Ovary (tissue), 9 donors: ENCODE data around the gene EPHB1. TPM values are rescaled to one million over a fixed set of nuclear protein-coding genes. Genes with fewer than 3 reads are reported as not detected.

ENCODE experiments used
- DNase-seq, 5 donors: peaks; one replicate each; pipeline ENCODE4 v3.0.0-alpha.2; 2019 to 2020
- H3K27ac ChIP-seq, 2 donors: fragments of 200-600 bp; one replicate each; pipeline versions ENCODE4 v1.5.1 to v1.8.0; 2019 to 2022
- H3K27me3 ChIP-seq: fragments of 200-600 bp; one replicate; pipeline ENCODE4 v1.8.0; 2022
- H3K36me3 ChIP-seq: fragments of 200-600 bp; sonication (generic); one replicate; pipeline ENCODE4 v1.5.1; 2019
- H3K4me1 ChIP-seq: one replicate; pipeline ENCODE4 v1.8.1; 2013; ENCODE audit warnings: mild to moderate bottlenecking, moderate library complexity; ENCODE audit not compliant: insufficient read depth
- H3K4me3 ChIP-seq: fragments of 200-600 bp; sonication (generic); one replicate; pipeline ENCODE4 v1.5.1; 2017
- H3K9me3 ChIP-seq, 2 donors: fragments of 200-600 bp in 1 of 2; sonication (generic) in 1 of 2; one replicate each; pipeline versions ENCODE4 v1.5.1 to v1.8.1; 2013 to 2019; ENCODE audit warnings: mild to moderate bottlenecking in 1 of 2, moderate library complexity in 1 of 2
- EP300 ChIP-seq: sonication (generic); formaldehyde crosslinking; IDR thresholded peaks from one replicate; pipeline ENCODE4 v1.6.1; 2017; ENCODE audit warnings: antibody characterized with exemption
- POLR2A ChIP-seq: fragments of 450-650 bp; IDR thresholded peaks from one replicate; pipeline ENCODE4 v1.6.1; 2017; ENCODE audit warnings: antibody characterized with exemption, mild to moderate bottlenecking, moderate library complexity
- WGBS, 3 donors: extraction: QIAGEN DNeasy Blood & Tissue Kit in 1 of 3; methylation state at CpG; one replicate each; pipeline versions ENCODE4 v1.1.5 to v1.1.7; 2013 to 2017; 5-methylcytosine and 5-hydroxymethylcytosine counted together
- intact Hi-C, 4 donors: fragments of 100-400 bp; cut with DNase I; formaldehyde crosslinking; loops; one replicate each; pipeline versions ENCODE4 v1.11.0 to v1.15.1; 2022 to 2023
- polyA plus RNA-seq, 2 donors: library from polyadenylated mRNA; stranded (reverse); fragments of 200-250 nt in 1 of 2; fragments of 350-450 nt in 1 of 2; fragmentation: Illumina TruSeq in 1 of 2; extraction: RNeasy Lipid Tissue Mini Kit (QIAGEN cat#74804) in 1 of 2; gene quantifications; one replicate each; pipeline ENCODE4 v1.2.3, GENCODE V29; 2013 to 2014
- total RNA-seq, 7 donors: library from RNA; depleted of rRNA in 2 of 7; stranded (reverse); fragments of >200 nt in 2 of 7; fragmentation: NEBNext Ultra II Directional in 3 of 7; extraction: Animal tissue kit (Norgen Biotek cat#: 25700) in 3 of 7; gene quantifications; one replicate each; pipeline versions ENCODE4 v1.1.0 to v1.2.4, GENCODE V29; 2016 to 2023
- TF ChIP-seq, protein P1 (sequence below), 3 donors: fragments of 450-650 bp in 2 of 3; fragments of 200-600 bp in 1 of 3; IDR thresholded peaks; one replicate each; pipeline versions ENCODE4 v1.5.1 to v1.8.0; 2016 to 2022; ENCODE audit warnings: antibody characterized with exemption in 3 of 3, mild to moderate bottlenecking in 1 of 3
- donor health status: DM: no; HTN: no; CAD: no; lungs with moderate emphysema.
- donor health status: DM: no; HTN: no; CAD: no.
- donor health status: Bipolar disorder and iron deficiency.
- donor health status: DM: yes; HTN: yes; CAD: no.
- donor health status: DM: no; HTN: no; CAD: no.
- donor health status: DM: yes; HTN: yes; CAD: no.

The EPHB1 gene
- total and polyA plus RNA-seq, 9 donors: 0.25 to 2.7 (median 1.0) TPM

DNA sequence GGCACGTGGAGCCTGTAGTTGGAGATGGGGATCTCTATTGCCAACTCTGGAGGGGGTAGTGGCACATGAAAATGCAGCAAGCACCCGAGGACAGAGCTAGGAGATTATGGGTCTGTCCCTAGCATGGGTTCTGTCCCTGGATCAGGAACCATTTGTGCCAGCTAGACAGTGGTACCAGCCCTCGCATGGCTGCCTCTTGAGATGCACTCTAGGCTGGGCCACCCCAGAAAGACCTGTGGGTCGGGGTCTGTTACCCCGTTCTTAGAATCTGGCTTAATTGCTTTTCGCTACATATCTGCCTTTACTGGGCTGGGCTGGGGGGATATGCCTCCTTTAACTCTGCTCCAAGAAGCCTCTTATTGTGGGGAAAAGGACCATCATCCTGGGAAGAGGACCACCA lies 54.5 kb downstream of the EPHB1 start:
- no peaks in the 10 kb centered on the region for H3K36me3 ChIP-seq
- DNase-seq: no peak
- no peak overlapping the region for H3K4me3 ChIP-seq
- no peak for TF ChIP-seq EP300
- TF ChIP-seq, protein P1, sequence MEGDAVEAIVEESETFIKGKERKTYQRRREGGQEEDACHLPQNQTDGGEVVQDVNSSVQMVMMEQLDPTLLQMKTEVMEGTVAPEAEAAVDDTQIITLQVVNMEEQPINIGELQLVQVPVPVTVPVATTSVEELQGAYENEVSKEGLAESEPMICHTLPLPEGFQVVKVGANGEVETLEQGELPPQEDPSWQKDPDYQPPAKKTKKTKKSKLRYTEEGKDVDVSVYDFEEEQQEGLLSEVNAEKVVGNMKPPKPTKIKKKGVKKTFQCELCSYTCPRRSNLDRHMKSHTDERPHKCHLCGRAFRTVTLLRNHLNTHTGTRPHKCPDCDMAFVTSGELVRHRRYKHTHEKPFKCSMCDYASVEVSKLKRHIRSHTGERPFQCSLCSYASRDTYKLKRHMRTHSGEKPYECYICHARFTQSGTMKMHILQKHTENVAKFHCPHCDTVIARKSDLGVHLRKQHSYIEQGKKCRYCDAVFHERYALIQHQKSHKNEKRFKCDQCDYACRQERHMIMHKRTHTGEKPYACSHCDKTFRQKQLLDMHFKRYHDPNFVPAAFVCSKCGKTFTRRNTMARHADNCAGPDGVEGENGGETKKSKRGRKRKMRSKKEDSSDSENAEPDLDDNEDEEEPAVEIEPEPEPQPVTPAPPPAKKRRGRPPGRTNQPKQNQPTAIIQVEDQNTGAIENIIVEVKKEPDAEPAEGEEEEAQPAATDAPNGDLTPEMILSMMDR (IDR thresholded peaks at IDR 0.05): no peak
- H3K4me1 ChIP-seq: no peaks in the 10 kb centered on the region
- intact Hi-C loops: no loop called here
- H3K9me3 ChIP-seq: no peaks in the 10 kb centered on the region
- H3K27ac ChIP-seq: no peak overlapping the region
- no peaks in the 10 kb centered on the region for H3K27me3 ChIP-seq
- WGBS, 3 donors: 81 to 89% (median 85%) methylated on average over 6 of the region's 6 CpGs

DNA sequence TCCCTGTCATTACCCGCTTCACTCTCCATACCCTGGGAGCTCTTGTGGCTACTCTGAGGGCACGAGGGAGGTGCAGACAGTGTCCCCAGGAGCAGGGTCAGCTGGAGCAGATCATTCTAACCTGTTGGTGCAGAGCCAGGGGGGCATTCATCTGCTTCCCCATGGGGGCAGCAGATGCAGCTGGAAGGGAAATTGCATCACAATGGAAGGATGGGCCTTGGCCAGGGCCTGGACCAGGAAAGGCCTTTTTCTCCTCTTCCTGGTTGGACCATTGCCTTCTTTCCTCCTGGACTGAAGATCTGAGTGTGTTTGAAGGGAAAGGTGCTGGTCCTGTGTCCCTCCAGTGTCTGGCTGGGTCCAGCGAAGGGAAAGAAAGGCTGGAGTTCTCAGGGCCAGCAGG lies 55.7 kb downstream of the EPHB1 start:
- no peaks in the 10 kb centered on the region for H3K4me1 ChIP-seq
- no peak for DNase-seq
- TF ChIP-seq EP300 (no peak), POLR2A (no peak)
- TF ChIP-seq, protein P1 (IDR thresholded peaks at IDR 0.05): no peak
- no peak overlapping the region for H3K4me3 ChIP-seq
- H3K36me3 ChIP-seq: no peaks in the 10 kb centered on the region
- H3K27ac ChIP-seq: no peak overlapping the region
- 74 to 93% (median 79%) methylated on average over 3 of the region's 3 CpGs for WGBS, 3 donors
- H3K27me3 ChIP-seq: no peaks in the 10 kb centered on the region
- intact Hi-C loops: no loop called here
- H3K9me3 ChIP-seq: no peaks in the 10 kb centered on the region

DNA sequence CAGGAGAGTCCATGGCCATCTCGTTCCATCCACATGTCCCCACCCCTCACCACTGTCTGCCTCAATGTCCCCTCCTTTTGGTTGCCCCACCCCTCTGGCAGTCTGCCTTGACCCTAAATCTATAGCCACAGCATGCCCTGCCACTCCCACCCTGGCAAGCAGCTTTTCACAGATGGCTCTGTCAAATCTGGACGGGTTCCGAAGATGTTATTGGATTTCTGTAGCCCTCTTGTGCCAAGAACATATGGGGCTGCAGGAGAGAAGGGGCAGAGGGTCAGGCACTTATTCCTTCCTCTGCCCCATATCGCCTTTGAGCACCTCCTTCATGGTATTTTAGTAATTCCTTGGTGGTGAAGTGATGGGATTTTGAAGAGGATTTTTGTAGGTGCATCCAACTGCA lies 57.1 kb downstream of the EPHB1 start:
- TF ChIP-seq, protein P1 (IDR thresholded peaks at IDR 0.05): no peak
- TF ChIP-seq POLR2A (no peak), EP300 (no peak)
- no peaks in the 10 kb centered on the region for H3K27me3 ChIP-seq
- 63 to 71% (median 65%) methylated on average over 4 of the region's 4 CpGs for WGBS, 3 donors

DNA sequence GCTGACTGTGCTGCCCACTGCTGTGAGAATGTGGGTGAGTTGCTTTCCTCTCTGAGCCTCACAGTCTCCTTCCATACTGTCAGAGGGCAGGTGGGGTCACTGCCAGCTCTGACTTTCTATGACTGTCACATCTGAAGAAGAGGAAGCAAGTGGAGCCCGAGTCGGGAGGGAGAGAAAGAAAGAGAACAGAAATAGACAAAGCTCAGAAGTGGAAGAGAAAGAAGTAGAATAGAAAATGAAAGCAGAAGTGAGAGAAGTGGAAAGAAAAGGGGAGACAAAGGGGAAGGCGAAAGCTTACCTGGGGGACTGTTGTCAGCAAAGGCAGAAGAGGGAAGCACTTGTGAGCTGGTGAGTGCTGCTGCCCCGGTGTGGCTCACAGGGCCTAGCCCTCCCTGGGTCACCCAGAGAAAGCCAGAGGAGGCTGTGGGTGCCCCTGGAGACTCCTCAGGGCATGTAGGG lies 57.9 kb downstream of the EPHB1 start:
- intact Hi-C loops: no loop called here
- Histone ChIP-seq H3K36me3 (no peaks in the 10 kb centered on the region), H3K27ac (no peak overlapping the region), H3K9me3 (no peaks in the 10 kb centered on the region), H3K27me3 (no peaks in the 10 kb centered on the region), H3K4me3 (no peak overlapping the region), H3K4me1 (no peaks in the 10 kb centered on the region)
- TF ChIP-seq POLR2A (no peak), EP300 (no peak)
- TF ChIP-seq, protein P1 (IDR thresholded peaks at IDR 0.05): no peak
- no peak for DNase-seq
- 79 to 87% (median 80%) methylated on average over 4 of the region's 4 CpGs for WGBS, 3 donors

More for the DNA sequence above, 57.1 kb downstream of the EPHB1 start:
- intact Hi-C loops: no loop called here
- DNase-seq: no peak
- Histone ChIP-seq H3K27ac (no peak overlapping the region), H3K36me3 (no peaks in the 10 kb centered on the region), H3K4me3 (no peak overlapping the region), H3K9me3 (no peaks in the 10 kb centered on the region), H3K4me1 (no peaks in the 10 kb centered on the region)

DNA sequence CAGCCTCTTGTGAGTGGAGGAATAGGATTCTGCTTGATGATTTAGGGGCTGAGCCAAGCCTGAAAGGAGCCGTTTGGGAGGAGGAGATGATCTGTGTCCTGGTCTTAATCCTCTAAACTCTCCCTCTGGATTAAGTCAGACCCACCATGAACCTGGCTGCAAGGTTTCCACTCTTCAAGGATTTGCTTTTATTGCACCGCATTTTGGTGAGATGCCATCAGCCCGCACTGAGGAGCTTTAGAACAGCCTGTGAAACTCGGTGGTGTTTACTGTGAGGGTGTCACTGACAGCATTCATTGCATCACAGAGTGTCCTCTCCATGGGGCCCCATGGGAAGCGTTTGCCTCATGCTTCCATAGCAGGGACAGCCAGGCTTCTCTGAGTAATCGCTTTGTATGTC lies 59.2 kb downstream of the EPHB1 start:
- intact Hi-C loops: no loop called here
- Histone ChIP-seq H3K27ac (no peak overlapping the region), H3K4me1 (no peaks in the 10 kb centered on the region), H3K27me3 (no peaks in the 10 kb centered on the region), H3K4me3 (no peak overlapping the region), H3K9me3 (no peaks in the 10 kb centered on the region), H3K36me3 (no peaks in the 10 kb centered on the region)
- WGBS, 3 donors: 29 to 38% (median 37%) methylated on average over 6 of the region's 6 CpGs
- no peak for DNase-seq
- TF ChIP-seq, protein P1 (IDR thresholded peaks at IDR 0.05): no peak
